Ascending aorta (tissue), 2 donors: ENCODE measurements around the gene SPTBN1. TPM values are rescaled to one million over a fixed set of nuclear protein-coding genes. Genes with fewer than 3 reads are reported as not detected.

Experiments
- DNase-seq, 2 donors: peaks; one replicate each; pipeline ENCODE4 v3.0.0-alpha.2; 2019; ENCODE audit warnings: low spot score in 2 of 2
- H3K27ac ChIP-seq, 2 donors: fragments of 200-600 bp; sonication (generic); one replicate each; pipeline ENCODE4 v1.5.1; 2016 to 2017; ENCODE audit warnings: mild to moderate bottlenecking in 1 of 2
- H3K27me3 ChIP-seq: fragments of 200-600 bp; sonication (generic); one replicate; pipeline ENCODE4 v1.5.1; 2017
- H3K36me3 ChIP-seq, 2 donors: fragments of 200-600 bp; sonication (generic); one replicate each; pipeline ENCODE4 v1.5.1; 2016
- H3K4me1 ChIP-seq, 2 donors: fragments of 200-600 bp; sonication (generic); one replicate each; pipeline ENCODE4 v1.5.1; 2016 to 2017; ENCODE audit warnings: mild to moderate bottlenecking in 1 of 2
- H3K4me3 ChIP-seq, 2 donors: fragments of 200-600 bp; sonication (generic); one replicate each; pipeline ENCODE4 v1.5.1; 2016 to 2017; ENCODE audit warnings: mild to moderate bottlenecking in 1 of 2
- H3K9me3 ChIP-seq, 2 donors: fragments of 200-600 bp; sonication (generic); one replicate each; pipeline ENCODE4 v1.5.1; 2016
- intact Hi-C: fragments of 100-400 bp; cut with DNase I; formaldehyde crosslinking; loops from one replicate; pipeline ENCODE4 v1.15.1; 2023
- total RNA-seq: library from RNA; depleted of rRNA; stranded (reverse); fragments of >200 nt; gene quantifications from one replicate; pipeline ENCODE4 v1.1.0, GENCODE V29; 2016
- TF ChIP-seq, protein P1 (sequence below), 3 experiments: fragments of 200-600 bp in 2 of 3; fragments of 450-650 bp in 1 of 3; sonication (generic) in 2 of 3; IDR thresholded peaks; one replicate each; pipeline ENCODE4 v1.5.1; 2016 to 2019; ENCODE audit warnings: antibody characterized with exemption in 3 of 3, mild to moderate bottlenecking in 1 of 3, moderate library complexity in 1 of 3

Gene SPTBN1
- total RNA-seq, 1 donor from 2014 or later, result 246 TPM

DNA sequence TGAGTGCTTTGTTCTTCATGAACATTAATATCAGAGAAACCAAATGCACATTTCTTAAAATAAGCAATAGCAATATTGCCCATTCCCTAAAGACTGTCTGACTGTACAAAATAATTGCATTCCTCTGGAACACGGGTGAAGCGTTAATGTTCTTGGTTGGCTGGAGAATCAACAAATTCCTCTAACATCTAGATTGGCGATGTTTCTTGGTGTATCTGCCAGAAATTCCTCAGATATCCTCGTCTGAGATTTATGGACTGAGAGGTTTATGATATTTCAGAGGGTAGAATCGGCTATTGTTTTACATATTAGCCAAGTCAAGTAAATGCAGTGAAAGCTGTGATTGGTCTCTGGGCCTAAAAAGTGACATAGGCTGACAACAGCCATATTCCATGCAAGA lies 27.1 kb upstream of the SPTBN1 start:
- Histone ChIP-seq H3K36me3 (no peaks in the 10 kb centered on the region), H3K27ac (peak overlapping the region; percentile 9 to 63), H3K4me3 (no peak overlapping the region), H3K27me3 (no peaks in the 10 kb centered on the region), H3K9me3 (no peaks in the 10 kb centered on the region), H3K4me1 (peaks cover 10 to 12% of the 10 kb centered on the region in 2 donors)
- DNase-seq, result no peak
- intact Hi-C loops, result no loop called here
- TF ChIP-seq, protein P1, sequence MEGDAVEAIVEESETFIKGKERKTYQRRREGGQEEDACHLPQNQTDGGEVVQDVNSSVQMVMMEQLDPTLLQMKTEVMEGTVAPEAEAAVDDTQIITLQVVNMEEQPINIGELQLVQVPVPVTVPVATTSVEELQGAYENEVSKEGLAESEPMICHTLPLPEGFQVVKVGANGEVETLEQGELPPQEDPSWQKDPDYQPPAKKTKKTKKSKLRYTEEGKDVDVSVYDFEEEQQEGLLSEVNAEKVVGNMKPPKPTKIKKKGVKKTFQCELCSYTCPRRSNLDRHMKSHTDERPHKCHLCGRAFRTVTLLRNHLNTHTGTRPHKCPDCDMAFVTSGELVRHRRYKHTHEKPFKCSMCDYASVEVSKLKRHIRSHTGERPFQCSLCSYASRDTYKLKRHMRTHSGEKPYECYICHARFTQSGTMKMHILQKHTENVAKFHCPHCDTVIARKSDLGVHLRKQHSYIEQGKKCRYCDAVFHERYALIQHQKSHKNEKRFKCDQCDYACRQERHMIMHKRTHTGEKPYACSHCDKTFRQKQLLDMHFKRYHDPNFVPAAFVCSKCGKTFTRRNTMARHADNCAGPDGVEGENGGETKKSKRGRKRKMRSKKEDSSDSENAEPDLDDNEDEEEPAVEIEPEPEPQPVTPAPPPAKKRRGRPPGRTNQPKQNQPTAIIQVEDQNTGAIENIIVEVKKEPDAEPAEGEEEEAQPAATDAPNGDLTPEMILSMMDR (IDR thresholded peaks at IDR 0.05), result no peak

DNA sequence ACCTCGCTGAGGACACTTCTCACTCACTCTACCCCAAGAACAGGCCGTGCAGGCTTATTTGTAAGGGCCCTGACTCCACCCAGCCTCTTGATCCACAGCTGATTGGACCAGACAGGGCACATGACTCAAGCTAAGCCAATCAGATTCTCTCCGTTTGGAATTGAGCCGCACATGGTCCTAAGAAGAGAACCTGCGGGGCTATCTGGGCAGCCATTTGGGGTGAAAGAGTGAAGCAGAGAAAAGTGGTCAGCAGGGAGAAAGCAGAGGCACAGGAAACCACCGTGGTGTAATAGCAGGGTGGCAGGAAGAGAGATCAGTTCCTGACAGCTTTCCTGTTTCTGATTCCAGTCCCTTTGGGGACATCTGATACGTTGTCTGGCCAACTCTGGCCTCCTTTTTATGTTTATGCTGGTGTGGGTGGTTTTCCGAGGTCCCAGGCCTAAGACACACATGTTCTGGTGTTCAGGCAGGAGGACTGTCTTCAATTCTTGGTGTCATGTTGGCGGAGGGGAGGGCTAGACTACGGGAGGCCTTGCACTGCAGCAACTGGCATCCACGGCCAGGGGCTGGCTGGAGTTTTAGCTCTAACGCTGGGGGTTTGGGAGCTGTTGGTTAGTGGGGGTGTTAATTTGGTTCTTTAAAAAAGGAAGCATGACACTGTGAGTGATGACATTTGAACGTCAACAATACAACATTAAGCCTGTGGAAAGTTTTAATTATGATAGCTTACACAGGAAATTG lies 26.1 kb upstream of the SPTBN1 start:
- Histone ChIP-seq H3K4me3 (no peak overlapping the region), H3K9me3 (no peaks in the 10 kb centered on the region), H3K27me3 (no peaks in the 10 kb centered on the region), H3K4me1 (peaks cover 10 to 12% of the 10 kb centered on the region in 2 donors), H3K27ac (peak overlapping the region; percentile 9 to 63), H3K36me3 (no peaks in the 10 kb centered on the region)
- intact Hi-C loops, result no loop called here
- TF ChIP-seq, protein P1 (IDR thresholded peaks at IDR 0.05), result no peak
- no peak for DNase-seq

- no peak overlapping the region for H3K4me3 ChIP-seq
- H3K9me3 ChIP-seq, result no peaks in the 10 kb centered on the region
- H3K36me3 ChIP-seq, result no peaks in the 10 kb centered on the region
- TF ChIP-seq, protein P1 (IDR thresholded peaks at IDR 0.05), result no peak
- intact Hi-C loops, result no loop called here
- peak overlapping the region; percentile 9 to 63 for H3K27ac ChIP-seq
- DNase-seq, result no peak
- peaks cover 10 to 12% of the 10 kb centered on the region in 2 donors for H3K4me1 ChIP-seq
- H3K27me3 ChIP-seq, result no peaks in the 10 kb centered on the region
Observed at GRCh38 chr2:54430649-54431048, 25.5 kb upstream of the SPTBN1 start.

- Histone ChIP-seq H3K36me3 (no peaks in the 10 kb centered on the region), H3K9me3 (no peaks in the 10 kb centered on the region), H3K4me3 (no peak overlapping the region), H3K4me1 (peaks cover 10 to 12% of the 10 kb centered on the region in 2 donors), H3K27me3 (no peaks in the 10 kb centered on the region), H3K27ac (no peak overlapping the region)
- TF ChIP-seq, protein P1 (IDR thresholded peaks at IDR 0.05), result no peak
- no peak for DNase-seq
- intact Hi-C loops, result no loop called here
Observed at GRCh38 chr2:54432251-54433015, 23.7 kb upstream of the SPTBN1 start.

GRCh38 chr2:54434229-54434628 lies 21.9 kb upstream of the SPTBN1 start:
- H3K9me3 ChIP-seq, result no peaks in the 10 kb centered on the region
- H3K4me1 ChIP-seq, result peaks cover 2 to 4% of the 10 kb centered on the region in 2 donors
- TF ChIP-seq, protein P1 (IDR thresholded peaks at IDR 0.05), result no peak
- no peak for DNase-seq
- no peak overlapping the region for H3K4me3 ChIP-seq
- intact Hi-C loops, result no loop called here
- no peaks in the 10 kb centered on the region for H3K27me3 ChIP-seq
- no peaks in the 10 kb centered on the region for H3K36me3 ChIP-seq
- H3K27ac ChIP-seq, result no peak overlapping the region
